ENCODE measurements around the gene USP48. TPM values are rescaled to one million over a fixed set of nuclear protein-coding genes. Genes with fewer than 3 reads are reported as not detected.

Gene USP48
- total RNA-seq, 1 donor from 2014 or later = 78.7 TPM

DNA sequence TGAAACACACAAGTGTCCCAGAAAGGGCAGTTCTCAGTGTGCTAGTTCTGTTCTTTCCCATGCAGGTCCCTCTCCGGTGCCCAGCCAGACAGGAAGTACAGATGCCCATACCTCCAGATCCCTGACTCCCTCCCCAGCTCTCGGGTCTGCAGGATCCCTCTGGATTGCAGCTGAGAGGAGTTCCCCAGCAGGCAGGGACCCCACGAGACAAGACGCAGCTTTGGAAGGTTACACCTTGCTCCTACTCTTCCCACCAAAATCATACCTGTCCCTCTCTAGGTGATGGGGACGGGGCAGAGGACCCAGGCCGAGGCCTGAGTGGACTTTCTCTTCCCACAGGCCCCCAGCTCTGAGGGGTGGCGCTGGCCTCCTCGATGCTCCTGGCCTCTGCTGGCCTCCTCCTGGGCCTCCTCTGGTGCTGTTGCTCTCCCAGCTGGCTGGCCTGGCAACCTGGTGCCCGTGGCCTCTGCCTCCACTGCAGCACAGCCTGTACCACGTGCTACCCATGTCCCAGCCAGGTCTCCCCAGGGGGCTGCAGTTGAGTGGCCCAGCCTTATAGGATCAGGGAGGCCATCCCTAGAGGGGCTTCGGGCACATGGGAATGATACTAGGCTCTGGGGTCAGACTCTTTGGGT is 38.6 kb upstream of the USP48 start:
- H3K9me3 Mint-ChIP-seq (ENCODE audit: unreplicated experiment) = no peaks in the 10 kb centered on the region
- TF ChIP-seq CTCF (IDR thresholded peaks at IDR 0.05; ENCODE audit: partially characterized antibody, unreplicated experiment) = no peak

DNA sequence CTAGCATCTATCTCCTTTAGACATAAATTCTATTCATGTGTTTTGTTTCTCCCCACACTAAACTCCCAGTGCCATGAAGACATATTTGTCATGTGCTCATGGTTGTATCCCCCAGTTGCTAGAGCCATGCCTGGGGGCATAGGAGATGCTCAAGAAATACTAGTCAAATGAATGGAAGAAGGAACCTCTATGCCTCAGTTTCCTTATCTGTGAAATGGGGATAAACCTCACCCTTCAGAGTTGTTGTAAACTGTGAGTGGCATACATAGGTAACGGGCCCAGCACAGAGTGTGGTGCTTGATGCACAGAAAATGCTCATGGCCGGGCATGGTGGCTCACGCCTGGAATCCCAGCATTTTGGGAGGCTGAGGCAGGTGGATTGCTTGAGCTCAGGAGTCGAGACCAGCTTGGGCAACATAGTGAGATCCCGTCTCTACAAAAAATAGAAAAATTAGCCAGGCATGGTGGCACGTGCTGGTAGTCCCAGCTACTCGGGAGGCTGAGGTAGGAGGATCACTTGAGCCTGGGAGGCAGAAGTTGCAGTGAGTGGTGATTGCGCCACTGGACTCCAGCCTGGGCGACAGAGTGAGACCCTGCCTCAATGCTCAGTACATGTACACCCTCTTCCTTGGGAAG is 37.8 kb upstream of the USP48 start:
- Mint-ChIP-seq H3K4me3 (ENCODE audit: unreplicated experiment) (no peak overlapping the region), H3K27ac (ENCODE audit: unreplicated experiment) (no peak overlapping the region), H3K27me3 (ENCODE audit: unreplicated experiment) (no peaks in the 10 kb centered on the region), H3K9me3 (ENCODE audit: unreplicated experiment) (no peaks in the 10 kb centered on the region), H3K36me3 (ENCODE audit: unreplicated experiment) (no peaks in the 10 kb centered on the region), H3K4me1 (ENCODE audit: low read depth, unreplicated experiment) (no peaks in the 10 kb centered on the region)
- no peak for TF ChIP-seq CTCF (IDR thresholded peaks at IDR 0.05; ENCODE audit: partially characterized antibody, unreplicated experiment)
- no peak for DNase-seq

More for the DNA sequence above, 38.6 kb upstream of the USP48 start:
- H3K36me3 Mint-ChIP-seq (ENCODE audit: unreplicated experiment) = no peaks in the 10 kb centered on the region
- no peak overlapping the region for H3K27ac Mint-ChIP-seq (ENCODE audit: unreplicated experiment)
- H3K4me1 Mint-ChIP-seq (ENCODE audit: low read depth, unreplicated experiment) = no peaks in the 10 kb centered on the region
- no peaks in the 10 kb centered on the region for H3K27me3 Mint-ChIP-seq (ENCODE audit: unreplicated experiment)
- H3K4me3 Mint-ChIP-seq (ENCODE audit: unreplicated experiment) = no peak overlapping the region
- DNase-seq = no peak

GRCh38 chr1:21818656-21819055 is 35.7 kb upstream of the USP48 start:
- no peak for TF ChIP-seq CTCF (IDR thresholded peaks at IDR 0.05; ENCODE audit: partially characterized antibody, unreplicated experiment)
- peaks cover 3% of the 10 kb centered on the region for H3K27me3 Mint-ChIP-seq (ENCODE audit: unreplicated experiment)
- no peaks in the 10 kb centered on the region for H3K36me3 Mint-ChIP-seq (ENCODE audit: unreplicated experiment)
- H3K4me1 Mint-ChIP-seq (ENCODE audit: low read depth, unreplicated experiment) = no peaks in the 10 kb centered on the region
- no peak overlapping the region for H3K4me3 Mint-ChIP-seq (ENCODE audit: unreplicated experiment)
- DNase-seq = peak; percentile 46
- H3K9me3 Mint-ChIP-seq (ENCODE audit: unreplicated experiment) = no peaks in the 10 kb centered on the region
- no peak overlapping the region for H3K27ac Mint-ChIP-seq (ENCODE audit: unreplicated experiment)

DNA sequence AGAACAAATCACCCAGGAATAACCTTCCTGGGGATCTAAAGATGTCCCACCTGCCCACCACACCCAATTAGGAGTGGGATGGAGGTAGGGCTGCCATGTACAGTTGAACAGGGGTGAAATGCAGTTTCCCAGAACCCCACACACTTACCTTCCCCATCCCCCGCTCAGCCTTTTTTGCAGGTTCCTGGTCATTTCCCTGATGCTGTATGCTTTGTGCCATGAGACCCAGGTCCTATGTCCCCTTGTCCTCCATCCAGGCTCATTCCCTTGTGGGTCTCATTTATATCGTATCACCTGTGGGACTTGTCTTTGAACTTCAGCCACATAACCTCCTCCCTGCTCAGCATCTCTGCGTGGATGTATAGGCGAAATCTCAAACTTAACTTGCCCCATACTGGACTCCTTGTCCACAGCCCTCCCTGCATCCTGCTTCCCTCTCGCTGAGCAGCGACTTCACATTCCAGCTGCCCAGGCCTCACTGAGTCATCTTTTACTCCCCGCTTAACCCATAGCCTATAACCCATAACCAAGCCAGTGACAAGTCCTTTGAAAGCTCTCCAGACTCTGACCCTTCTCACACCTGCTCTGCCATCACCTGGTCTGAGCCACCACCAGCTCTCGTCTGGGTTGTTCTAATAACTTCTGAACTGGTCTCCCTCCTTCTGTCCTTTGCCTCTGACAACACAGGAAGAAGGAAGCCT is 33.8 kb upstream of the USP48 start:
- no peaks in the 10 kb centered on the region for H3K36me3 Mint-ChIP-seq (ENCODE audit: unreplicated experiment)
- H3K9me3 Mint-ChIP-seq (ENCODE audit: unreplicated experiment) = no peaks in the 10 kb centered on the region
- H3K4me3 Mint-ChIP-seq (ENCODE audit: unreplicated experiment) = no peak overlapping the region
- peaks cover 7% of the 10 kb centered on the region for H3K27me3 Mint-ChIP-seq (ENCODE audit: unreplicated experiment)
- H3K27ac Mint-ChIP-seq (ENCODE audit: unreplicated experiment) = no peak overlapping the region
- H3K4me1 Mint-ChIP-seq (ENCODE audit: low read depth, unreplicated experiment) = no peaks in the 10 kb centered on the region
- TF ChIP-seq CTCF (IDR thresholded peaks at IDR 0.05; ENCODE audit: partially characterized antibody, unreplicated experiment) = no peak
- no peak for DNase-seq
